Activated CD4-positive, alpha-beta T cell treated with anti-CD3 and anti-CD28 coated beads, Interleukin-2, Interleukin-6, amounts not matched to agents 100 ng/mL and 50 ng/mL, durations not matched to agents 16 hours and 8 hours (primary cell): ENCODE data around the gene SSBP2.

Experiments used
- DNase-seq: peaks from one replicate; pipeline ENCODE4 v3.0.0-alpha.2; 2020

SSBP2 gene

DNA sequence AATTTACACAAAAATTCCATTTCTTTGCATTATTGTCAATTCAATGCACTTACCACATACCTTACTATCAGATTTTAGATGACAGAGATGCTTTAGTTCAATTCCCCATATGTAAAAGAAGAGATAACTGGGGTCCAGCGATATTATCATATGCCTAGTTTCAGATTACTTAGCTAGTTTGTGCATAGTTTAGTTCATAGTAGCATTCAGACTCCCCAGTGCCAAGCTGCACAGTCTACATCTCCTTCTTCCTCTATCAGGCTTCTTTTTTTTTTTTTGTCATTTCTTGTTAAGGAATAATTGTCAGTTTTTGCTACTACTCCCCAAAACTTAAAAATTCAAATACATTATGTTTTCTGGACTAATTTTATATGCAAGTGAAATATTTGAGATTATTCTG, 175.0 kb downstream of the SSBP2 start:
- DNase-seq, result no peak

DNA sequence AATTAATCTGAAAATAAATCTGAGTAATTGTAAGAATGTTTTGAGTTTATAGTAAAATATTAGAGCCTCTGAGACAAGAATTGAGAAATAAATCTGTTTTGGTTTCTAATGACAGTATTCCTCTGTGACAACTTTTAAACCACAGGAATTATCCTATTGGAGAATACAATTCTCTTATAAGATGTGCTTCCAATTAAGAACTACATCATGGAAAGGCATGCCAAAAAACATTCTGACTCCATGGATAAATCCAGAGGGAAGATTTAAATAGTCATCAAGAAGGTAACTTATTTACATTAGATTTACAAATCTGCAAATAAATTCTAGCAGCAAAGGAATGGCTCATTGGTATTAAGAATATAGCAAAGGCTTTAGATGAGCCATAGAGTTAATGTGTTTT, 178.7 kb downstream of the SSBP2 start:
- no peak for DNase-seq

DNA sequence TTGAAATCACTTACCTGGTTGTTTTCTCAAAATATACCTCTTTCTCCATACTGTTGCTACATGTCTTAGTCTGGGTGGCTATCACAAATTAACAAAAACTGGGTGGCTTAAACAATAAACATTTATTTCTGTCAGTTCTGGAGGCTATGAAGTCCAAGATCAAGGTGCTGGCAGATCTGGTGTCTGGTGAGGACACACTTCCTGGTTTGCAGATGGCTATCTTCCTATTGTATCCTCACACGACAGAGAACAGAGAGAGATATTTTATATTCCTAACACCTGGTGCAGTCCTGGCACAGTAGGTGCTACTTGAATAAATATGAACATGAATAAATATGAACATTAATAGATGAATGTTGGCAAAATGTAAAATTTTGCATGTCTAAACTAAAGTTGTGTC, 192.7 kb downstream of the SSBP2 start:
- no peak for DNase-seq

DNA sequence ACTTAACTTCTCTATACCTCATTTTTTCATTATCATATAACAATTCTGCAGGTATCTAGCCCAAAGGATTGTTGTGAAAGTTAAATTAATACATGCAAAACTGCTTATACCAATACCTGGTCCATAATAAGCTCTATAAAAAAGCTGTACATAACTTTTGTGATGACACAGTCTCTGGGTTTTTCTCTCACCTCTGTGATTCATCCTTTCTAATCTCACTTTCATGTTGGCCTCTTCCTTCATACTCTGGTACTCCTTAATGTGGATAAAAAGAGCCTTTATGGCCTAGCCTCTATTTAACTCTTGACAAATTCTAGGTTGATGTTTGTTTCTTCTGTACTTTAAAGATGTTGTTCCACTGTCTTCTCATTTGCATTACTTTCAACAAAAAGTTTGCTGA, 194.1 kb downstream of the SSBP2 start:
- peak; percentile 39 for DNase-seq

DNA sequence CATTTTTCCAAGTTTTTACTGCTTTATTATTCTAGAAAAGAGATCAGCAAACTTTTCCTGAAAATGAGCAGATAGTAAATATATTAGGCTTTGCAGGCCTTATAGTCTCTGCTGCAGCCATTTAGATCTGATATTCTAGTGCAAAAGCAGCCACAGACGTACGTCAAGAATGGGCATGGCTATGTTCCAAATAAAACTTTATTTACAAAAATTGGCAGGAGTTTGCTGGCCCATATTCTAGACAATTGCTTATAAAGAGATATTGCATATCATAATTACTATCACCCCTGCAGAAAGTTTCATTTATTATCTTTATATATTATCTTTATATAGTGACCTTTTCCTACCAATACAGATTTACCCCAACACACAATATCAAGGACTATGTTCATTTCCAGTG, 195.0 kb downstream of the SSBP2 start:
- no peak for DNase-seq

DNA sequence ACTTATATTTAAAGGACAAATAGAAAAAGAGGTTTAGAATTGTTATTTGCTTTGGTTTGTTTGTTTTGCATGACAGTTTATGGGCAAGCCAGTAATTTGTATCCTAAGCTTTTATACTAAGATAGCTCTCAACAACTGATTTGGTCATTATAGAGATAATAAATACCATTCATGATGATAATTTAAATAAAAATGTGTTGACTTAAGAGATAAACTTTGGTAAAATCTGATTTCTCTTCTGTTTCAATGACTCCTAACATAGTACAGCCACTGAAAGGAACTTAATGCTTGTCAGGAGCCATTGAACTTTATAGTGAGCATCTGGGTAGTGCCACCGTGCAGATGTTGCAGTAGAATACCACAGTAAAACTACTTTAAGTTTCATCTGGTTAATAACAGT, 196.2 kb downstream of the SSBP2 start:
- DNase-seq, result no peak

DNA sequence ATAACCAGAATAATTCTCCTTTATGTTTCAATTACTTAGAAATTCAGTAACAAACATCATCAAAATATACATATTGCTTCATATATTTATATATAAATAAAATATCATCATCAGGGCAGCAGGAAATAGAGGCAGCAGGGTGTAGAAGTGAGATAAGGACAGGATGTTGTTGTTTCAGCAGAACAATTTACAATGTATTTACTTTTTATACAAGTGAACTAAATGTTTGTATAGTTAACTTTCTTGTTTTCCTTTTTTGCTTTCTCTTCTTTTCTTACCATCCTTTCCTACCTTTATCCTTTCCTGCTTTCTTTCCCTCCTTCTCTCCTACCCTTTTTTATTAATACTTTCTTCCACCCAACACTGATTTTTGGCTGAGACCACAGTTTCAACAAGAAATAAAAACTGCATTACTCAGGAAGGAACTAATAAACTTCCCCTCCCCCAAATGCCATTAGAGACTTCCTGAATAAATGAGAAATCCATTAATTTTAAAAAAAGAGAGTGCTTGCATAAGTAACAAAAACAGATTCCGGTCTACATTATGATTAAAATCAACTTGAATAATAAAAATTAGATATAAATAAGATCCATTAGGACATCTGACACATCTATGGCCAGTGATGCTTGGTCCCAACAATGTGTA, 197.2 kb downstream of the SSBP2 start:
- no peak for DNase-seq

DNA sequence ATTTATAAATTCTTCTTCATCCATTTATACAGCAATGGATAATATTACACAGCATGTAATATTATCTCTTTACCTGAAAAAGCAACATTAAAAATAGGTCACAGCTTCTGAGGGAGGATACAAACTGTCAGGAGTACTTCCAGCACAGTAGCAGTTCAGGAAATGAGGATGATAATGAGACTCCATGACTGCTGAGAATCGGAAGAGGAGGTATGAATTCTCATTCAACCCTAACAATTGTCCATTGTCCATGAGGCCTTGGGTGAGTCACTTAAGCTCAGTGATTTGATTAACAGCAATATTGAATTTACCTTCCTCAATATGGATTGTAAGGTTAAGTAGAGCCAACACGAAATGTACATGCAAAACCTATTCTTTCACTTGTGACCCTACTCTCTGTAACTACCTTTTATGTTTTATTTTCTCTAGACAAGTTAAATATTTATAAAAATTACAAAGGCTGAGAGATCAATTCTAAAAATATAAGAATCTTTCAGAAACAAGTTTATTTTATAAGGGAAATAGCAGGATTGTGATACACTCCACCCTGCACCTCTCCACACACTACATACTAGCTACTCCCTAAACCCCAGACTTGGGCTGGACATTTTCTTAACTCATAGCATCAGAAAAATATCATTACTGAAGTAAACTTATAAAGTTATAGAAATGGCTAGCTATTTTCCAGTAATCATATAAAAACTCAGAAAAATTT, 197.9 kb downstream of the SSBP2 start:
- DNase-seq, result no peak

DNA sequence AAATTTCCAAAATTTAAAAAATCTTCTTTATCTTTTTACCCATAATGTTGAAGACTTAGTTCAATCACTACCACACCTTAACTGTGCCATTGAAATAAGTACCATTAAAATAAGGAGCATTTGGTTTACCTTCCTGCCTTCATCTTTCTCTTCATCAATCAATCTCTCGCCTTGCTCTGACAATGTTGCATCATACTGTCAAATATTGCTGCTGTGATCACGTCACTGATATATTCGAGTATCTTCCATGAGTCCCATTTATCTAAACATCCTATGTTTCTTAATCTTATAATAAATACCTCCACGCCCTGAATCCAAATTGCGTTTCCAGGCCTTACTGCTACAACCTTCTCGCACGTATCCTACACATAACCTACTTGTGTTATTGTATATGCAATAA, 201.8 kb downstream of the SSBP2 start:
- DNase-seq, result no peak

DNA sequence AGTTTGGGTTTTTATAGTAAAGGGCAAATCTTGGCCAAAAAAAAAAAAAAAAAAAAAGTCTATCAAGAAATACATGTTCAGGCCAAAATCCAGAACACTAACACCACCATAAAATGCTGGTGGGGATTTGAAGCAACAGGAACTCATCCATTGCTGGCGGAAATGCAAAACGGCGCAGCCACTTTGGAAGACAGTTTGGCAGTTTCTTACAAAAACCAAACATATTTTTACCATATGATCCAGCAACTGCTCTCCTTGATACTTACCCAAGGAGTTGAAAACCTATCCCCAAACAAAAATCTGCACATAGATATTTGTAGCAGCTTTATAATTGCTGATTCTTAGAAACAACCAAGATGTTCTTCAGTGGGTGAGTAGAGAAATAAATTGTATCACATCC, 203.9 kb downstream of the SSBP2 start:
- DNase-seq, result no peak

DNA sequence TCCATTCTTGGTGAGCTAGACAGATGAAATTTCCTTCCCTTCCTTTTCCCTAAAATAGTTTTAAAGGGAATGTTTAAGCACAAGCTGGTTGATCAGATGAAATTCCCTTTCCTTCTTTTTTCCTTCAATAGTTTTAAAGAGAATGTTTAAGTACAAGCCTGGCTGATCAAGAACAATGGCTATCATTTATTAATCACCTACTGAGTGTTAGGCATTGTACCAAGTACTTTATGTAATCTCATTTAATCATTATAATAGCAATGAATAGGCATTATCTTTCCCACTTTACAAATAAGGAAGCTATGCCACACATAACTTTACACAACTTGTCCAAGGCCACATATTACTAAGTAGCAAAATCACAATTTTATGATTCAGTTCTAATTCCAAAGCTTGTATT, 205.0 kb downstream of the SSBP2 start:
- DNase-seq, result no peak

DNA sequence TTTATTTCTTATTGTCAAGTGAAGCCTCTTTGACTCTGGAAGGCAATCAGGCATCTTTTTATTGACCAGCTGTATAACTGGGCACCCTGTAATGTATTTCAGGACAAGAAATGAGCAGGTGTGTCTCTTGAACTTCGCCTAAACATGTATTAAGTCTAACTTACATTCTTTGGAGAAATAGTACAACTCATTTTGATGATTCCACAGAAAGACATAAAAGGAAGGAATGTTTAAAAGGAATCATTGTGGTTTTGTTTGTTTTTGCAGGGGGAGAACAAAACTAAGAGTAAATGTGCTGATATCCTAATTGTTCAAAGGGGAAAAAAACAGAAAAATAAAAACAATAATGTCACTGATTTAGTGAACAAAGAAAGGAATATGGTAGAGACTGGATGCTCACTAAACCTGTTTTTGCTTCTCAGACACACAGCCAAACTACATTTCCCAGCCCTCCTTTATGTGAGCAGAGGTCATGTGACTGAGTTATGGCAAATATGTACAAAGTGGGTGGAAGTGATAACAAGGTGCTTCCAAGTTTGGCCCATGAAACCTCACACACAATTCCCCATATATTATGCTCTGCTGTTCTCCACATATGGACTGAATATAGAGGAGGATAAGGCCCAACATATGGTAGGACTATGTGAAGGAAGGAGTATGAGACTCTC, 206.4 kb downstream of the SSBP2 start:
- DNase-seq, result no peak

DNA sequence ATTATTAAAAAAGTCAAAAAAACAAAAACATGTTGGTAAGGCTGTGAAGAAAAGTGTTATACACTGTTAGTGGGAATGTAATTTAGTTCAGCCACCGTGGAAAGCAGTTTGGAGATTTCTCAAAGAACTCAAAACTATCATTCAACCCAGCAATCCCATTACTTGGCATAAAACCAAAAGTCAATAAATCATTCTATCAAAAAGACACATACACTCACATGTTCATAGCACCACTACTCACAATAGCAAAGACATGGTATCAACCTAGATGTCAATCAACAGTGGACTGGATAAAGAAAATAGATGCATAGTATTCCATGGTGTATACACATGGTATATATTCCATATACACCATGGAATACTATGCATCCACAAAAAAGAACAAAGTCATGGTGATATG, 208.7 kb downstream of the SSBP2 start:
- no peak for DNase-seq

DNA sequence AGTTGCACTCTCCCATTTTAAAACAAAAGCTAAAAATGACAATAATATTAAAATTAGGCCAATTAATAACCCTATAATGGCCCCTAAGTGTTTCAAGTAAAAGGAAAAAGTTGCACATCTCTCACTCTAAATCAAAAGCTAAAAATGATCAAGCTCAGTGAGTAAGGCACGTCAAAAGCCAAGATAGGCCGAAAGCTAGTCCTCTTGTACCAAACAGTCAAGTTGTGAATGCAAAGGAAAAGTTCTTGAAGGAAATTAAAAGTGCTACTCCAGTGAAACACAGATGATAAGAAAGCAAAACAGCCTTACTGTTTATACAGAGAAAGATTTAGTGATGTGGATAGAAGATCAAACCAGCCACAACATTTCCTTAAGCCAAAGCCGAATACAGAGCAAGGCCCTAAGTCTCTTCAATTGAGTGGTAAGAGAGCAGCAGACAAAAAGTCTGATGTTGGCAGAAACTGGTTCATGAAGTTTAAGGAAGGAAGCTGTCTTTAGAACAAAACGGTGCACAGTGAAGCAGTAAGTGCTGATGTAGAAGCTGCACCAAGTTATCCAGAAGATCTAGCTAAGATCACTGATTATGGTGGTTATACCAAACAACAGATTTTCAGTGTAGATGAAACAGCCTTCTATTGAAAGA, 212.9 kb downstream of the SSBP2 start:
- DNase-seq, result no peak

DNA sequence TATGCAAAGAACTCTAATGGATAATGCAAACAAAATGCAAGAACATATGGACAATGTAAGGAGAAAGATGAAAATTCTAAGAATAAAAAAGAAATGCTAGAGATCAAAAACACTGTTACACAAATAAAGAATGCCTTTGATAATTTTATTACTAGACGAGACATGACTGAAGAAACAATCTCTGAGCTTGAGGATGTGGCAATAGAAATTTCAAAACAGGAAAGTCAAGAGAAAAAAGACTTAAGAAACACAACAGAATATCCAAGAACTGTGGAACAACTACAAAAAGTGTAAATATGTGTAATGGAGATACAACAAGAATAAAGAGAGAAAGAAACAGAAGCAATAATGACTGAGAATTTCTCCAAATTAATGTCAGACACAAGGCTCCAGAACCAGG, 216.5 kb downstream of the SSBP2 start:
- DNase-seq, result no peak

DNA sequence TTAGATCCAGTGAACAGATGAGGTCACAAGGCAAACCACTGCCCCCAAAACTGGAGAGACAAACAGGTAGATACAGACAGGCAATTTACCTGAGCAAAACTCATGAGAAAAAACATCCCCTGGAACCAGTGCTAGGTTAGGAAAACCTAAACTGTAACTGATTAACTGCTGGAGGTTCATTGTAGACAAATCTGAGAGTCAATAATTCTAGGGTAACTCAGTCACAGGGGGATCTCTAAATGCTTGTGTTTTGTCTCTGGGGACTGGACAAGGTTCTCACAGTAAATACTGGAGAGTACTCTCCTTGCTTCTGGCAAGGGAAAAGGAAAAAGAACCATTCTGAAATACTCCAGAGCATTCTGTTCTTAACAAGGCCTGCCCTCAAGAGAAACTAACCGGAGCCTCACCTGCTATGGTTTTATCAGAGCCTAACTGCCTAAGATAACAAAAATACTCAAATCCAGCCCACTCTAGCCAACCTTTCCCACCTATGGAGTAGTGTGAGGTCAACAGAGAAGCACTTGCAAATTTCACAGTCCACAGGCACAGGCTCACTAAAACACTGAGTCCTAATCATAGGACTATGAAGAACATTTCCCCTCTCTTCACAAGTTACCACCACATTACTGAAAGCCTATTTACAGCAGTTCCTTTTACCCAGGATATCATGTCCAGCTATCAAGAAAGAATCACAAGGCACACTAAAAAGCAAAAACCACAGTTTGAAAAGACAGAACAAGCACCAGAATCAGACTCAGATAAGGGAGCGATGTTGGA, 217.1 kb downstream of the SSBP2 start:
- DNase-seq, result no peak

DNA sequence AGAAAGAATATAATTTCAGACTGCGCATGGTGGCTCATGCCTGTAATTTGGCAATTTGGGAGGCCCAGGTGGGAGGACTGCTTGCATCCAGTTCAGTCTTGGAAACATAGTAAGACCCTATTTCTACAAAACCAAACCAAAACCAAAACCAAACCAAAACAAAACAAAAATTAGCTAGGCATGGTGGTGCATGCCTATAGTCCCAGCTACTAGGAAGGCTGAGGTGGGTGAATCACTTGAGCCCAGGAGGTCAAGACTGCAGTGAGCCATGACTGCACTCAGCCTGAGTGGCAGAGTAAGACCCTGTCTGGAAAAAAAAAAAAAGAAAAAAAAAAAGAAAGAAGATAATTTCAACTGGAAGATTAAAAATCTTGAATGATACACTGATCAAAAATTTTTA, 220.0 kb downstream of the SSBP2 start:
- DNase-seq, result no peak

DNA sequence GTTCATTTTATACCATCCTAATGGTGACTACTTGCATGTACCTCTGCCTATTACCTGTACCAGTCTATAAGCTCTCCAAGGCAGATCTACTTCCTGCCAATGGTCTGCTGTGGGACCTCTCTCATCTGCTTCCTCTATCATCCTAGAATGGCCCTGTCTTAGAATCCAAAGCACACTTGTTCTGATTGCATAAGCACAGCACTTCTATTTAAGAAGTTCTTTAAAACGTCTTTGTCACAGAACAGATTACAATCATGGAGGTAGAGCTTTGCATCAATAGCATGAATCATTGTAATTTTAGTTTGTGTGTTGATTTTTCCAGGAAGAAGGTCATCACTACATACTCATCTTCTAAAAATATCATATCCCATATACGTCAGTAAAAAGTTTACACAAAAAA, 225.2 kb downstream of the SSBP2 start:
- DNase-seq, result no peak

DNA sequence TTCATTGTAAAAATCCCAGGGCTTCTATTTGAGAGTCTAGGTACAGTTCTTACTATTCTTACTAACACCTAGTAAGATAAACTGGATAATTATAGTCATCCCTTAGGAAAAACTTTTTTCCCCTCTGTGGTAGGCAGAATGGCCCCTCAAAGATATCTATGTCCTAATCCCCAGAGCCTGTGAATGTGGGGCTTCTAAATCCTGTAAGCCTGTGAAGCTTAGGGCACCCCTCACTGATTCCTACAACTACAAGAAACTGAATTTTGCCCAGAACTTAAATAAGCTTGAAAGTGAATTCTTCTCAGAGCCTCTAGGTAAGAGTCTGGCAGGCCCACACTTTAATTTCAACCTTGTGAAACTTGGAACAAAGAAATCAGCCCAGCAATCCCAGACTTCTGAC, 226.9 kb downstream of the SSBP2 start:
- DNase-seq, result no peak

DNA sequence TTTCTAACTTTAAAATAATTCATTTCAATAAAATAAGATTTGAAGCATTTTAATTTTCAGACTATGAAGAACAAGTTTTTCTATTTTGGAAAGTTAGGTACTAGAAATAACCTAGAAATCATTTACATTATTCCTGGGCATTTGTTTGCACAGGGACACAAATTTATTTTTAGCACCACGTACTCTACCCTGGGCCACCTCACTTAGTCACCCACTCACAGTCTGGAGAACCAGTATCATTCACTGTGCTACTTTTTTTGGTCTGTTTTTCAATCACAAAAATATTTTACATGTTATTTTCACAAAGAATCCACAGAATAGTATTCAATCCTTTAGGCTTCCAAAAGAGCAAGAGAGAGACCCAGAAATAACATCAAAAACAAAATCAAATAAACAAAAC, 228.3 kb downstream of the SSBP2 start:
- DNase-seq, result no peak

DNA sequence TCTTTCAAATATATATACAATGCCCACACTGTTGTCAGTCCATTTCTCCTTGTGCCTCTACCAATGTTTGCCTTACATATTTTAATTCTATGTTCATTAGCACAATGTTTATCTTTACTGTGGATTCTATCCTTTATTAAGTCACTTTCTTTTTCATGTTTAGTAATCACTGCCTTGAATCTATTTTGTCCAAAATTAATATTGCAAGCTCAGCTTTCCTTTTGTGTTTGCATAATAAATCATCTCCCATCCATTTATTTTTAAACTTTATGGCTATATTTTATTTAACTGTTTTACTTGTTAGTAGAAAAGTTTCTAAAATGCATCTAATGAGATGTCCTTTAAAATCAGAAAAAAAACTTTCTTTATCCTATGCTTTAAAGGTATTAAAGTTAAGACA, 230.1 kb downstream of the SSBP2 start:
- no peak for DNase-seq

DNA sequence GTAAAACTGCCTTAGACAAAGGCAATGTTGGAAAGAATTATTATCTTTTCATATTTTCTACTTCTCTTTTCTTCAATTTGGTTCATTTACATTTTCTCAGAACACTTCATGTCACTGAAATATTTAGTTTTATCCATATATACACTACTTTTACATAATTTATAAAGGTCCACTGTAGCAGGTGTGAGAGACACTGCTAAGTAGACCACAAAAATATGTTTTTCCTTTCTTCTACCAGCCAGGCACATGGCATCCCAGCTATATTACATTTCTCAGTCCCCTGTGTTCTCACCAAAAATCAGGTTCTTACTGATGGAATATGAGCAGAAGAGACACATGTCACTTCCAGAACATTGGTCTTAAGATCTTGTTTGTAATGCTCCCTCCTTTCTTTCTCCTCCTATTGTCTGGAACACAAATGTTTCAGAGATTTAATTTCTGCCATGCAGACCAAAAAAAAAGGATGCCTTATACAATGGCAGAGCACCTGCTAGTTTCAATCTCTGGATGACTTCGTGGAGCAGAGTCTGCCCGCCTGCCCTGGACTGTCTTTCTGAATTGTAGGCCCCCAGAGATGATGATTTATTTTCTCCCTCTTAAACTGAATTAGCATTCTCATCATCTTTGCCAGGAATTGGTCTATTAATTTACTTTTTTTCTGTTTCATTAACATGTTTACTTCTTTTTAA, 231.5 kb downstream of the SSBP2 start:
- DNase-seq, result no peak

DNA sequence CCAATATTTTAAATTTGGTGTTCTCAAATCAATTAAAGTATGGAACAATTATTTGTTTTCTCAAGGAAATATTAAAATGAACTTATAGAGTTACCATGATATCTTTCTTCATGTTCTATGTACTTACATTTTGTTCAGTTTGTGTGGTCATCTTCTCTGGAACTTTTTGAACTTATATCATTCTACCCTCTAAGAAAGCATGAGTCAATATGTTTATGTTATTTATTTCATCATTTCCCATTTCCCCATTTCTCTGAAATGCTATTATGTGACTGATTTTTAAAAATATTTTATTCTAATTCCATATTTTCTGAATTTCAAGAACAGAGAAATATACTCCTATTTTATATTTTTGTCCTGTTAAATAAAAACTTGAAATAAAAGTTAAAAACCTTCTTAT, 233.4 kb downstream of the SSBP2 start:
- no peak for DNase-seq
